T-helper 17 cell (primary cell): ENCODE data around the gene MMAB. TPM values are rescaled to one million over a fixed set of nuclear protein-coding genes. Genes with fewer than 3 reads are reported as not detected.
A peak's percentile ranks its signal among the peaks of the same experiment; 100 is the strongest.

Experiments used
- ATAC-seq: fragments of 150-1000 bp; cut with Tn5 transposase; 2 replicates; pipeline ENCODE4 v1.10.0; 2021; ENCODE audit warnings: mild to moderate bottlenecking, moderate library complexity
- DNase-seq, 3 donors: peaks; one replicate each; pipeline versions ENCODE4 v3.0.0 to v3.0.0-alpha.2; 2020 to 2021
- H3K9me3 ChIP-seq: one replicate; pipeline ENCODE4 v1.7.0; 2013; ENCODE audit warnings: low read length, mild to moderate bottlenecking; ENCODE audit not compliant: control insufficient read depth, poor library complexity, severe bottlenecking
- H3K27ac Mint-ChIP-seq: one replicate; pipeline ENCODE4 v1.8.0; 2022; ENCODE audit warnings: mild to moderate bottlenecking, moderate library complexity, mixed read lengths
- H3K27me3 Mint-ChIP-seq: one replicate; pipeline ENCODE4 v1.8.0; 2022; ENCODE audit warnings: mixed read lengths
- H3K36me3 Mint-ChIP-seq: one replicate; pipeline ENCODE4 v1.8.0; 2022; ENCODE audit warnings: low read depth, mixed read lengths
- H3K4me1 Mint-ChIP-seq: one replicate; pipeline ENCODE4 v1.8.0; 2022; ENCODE audit warnings: mild to moderate bottlenecking, mixed read lengths
- H3K4me3 Mint-ChIP-seq: one replicate; pipeline ENCODE4 v1.8.0; 2022; ENCODE audit warnings: mild to moderate bottlenecking, moderate library complexity, mixed read lengths
- total RNA-seq, 4 donors: library from RNA in 2 of 4; stranded (reverse) in 2 of 4; gene quantifications; one replicate each; pipeline ENCODE4 v1.2.3 and lab custom pipeline; 2022 to 2026

The MMAB gene
- total RNA-seq, 2 donors from 2014 or later: 8.0 to 12.1 TPM

- peaks cover 25% of the 10 kb centered on the region for H3K36me3 Mint-ChIP-seq
- H3K4me1 Mint-ChIP-seq: peaks cover 2% of the 10 kb centered on the region
Measured at GRCh38 chr12:109513977-109514376, 59.3 kb downstream of the MMAB start.

GRCh38 chr12:109513051-109513450, 60.3 kb downstream of the MMAB start:
- ATAC-seq: no peak
- H3K4me3 Mint-ChIP-seq: no peak overlapping the region
- no peak for DNase-seq
- peaks cover 23% of the 10 kb centered on the region for H3K36me3 Mint-ChIP-seq
- H3K27ac Mint-ChIP-seq: no peak overlapping the region
- H3K27me3 Mint-ChIP-seq: no peaks in the 10 kb centered on the region
- no peaks in the 10 kb centered on the region for H3K9me3 ChIP-seq
- H3K4me1 Mint-ChIP-seq: peaks cover 2% of the 10 kb centered on the region

More at GRCh38 chr12:109513977-109514376, 59.3 kb downstream of the MMAB start:
- Mint-ChIP-seq H3K27ac (peak overlapping the region; percentile 66), H3K27me3 (no peaks in the 10 kb centered on the region), H3K4me3 (no peak overlapping the region)
- H3K9me3 ChIP-seq: no peaks in the 10 kb centered on the region
- ATAC-seq: no peak
- no peak for DNase-seq

GRCh38 chr12:109512608-109513007, 60.7 kb downstream of the MMAB start:
- H3K27me3 Mint-ChIP-seq: no peaks in the 10 kb centered on the region
- DNase-seq (no peak), ATAC-seq (no peak)
- H3K4me1 Mint-ChIP-seq: peaks cover 2% of the 10 kb centered on the region
- no peak overlapping the region for H3K4me3 Mint-ChIP-seq
- peaks cover 23% of the 10 kb centered on the region for H3K36me3 Mint-ChIP-seq
- H3K27ac Mint-ChIP-seq: no peak overlapping the region
- no peaks in the 10 kb centered on the region for H3K9me3 ChIP-seq

- ATAC-seq: no peak
- H3K27ac Mint-ChIP-seq: no peak overlapping the region
- no peak for DNase-seq
- no peaks in the 10 kb centered on the region for H3K9me3 ChIP-seq
- no peak overlapping the region for H3K4me3 Mint-ChIP-seq
- peaks cover 4% of the 10 kb centered on the region for H3K4me1 Mint-ChIP-seq
- no peaks in the 10 kb centered on the region for H3K27me3 Mint-ChIP-seq
- H3K36me3 Mint-ChIP-seq: peaks cover 28% of the 10 kb centered on the region
Measured at GRCh38 chr12:109510196-109510595, 63.1 kb downstream of the MMAB start.

GRCh38 chr12:109504068-109504467, 69.2 kb downstream of the MMAB start:
- H3K4me3 Mint-ChIP-seq: no peak overlapping the region
- H3K27ac Mint-ChIP-seq: no peak overlapping the region
- DNase-seq (no peak), ATAC-seq (no peak)
- H3K4me1 Mint-ChIP-seq: peaks cover 8% of the 10 kb centered on the region
- H3K9me3 ChIP-seq: no peaks in the 10 kb centered on the region
- peaks cover 19% of the 10 kb centered on the region for H3K36me3 Mint-ChIP-seq
- H3K27me3 Mint-ChIP-seq: no peaks in the 10 kb centered on the region

Other genes starting within 250 kb of the MMAB start
- gene MYO1H, start 225.6 kb downstream of the MMAB start, total RNA-seq: not detected
- gene KCTD10, start 96.2 kb downstream of the MMAB start, total RNA-seq: 10 to 100 TPM; 19.5 to 35.2 TPM
- 10 to 100 TPM; 26.9 to 32.9 TPM for gene UBE3B, start 95.9 kb downstream of the MMAB start, total RNA-seq
- 10 to 100 TPM; 10.8 to 14.8 TPM for gene MVK, start 290 bp upstream of the MMAB start, total RNA-seq
- 1 to 10 TPM; 1.3 to 2.0 TPM for gene FAM222A, start 140.3 kb upstream of the MMAB start, total RNA-seq